GM18502 (cell line): ENCODE measurements around the gene FIBP.

Source experiments
- ATAC-seq: cut with Tn5 transposase; IDR thresholded peaks from one replicate; pipeline ENCODE4 v1.9.1; 2021; ENCODE audit warnings: mild to moderate bottlenecking; ENCODE audit not compliant: unreplicated experiment, poor library complexity

FIBP gene

GRCh38 chr11:65891219-65892136 lies 3.2 kb upstream of the FIBP start:
- ATAC-seq, result no peak

DNA sequence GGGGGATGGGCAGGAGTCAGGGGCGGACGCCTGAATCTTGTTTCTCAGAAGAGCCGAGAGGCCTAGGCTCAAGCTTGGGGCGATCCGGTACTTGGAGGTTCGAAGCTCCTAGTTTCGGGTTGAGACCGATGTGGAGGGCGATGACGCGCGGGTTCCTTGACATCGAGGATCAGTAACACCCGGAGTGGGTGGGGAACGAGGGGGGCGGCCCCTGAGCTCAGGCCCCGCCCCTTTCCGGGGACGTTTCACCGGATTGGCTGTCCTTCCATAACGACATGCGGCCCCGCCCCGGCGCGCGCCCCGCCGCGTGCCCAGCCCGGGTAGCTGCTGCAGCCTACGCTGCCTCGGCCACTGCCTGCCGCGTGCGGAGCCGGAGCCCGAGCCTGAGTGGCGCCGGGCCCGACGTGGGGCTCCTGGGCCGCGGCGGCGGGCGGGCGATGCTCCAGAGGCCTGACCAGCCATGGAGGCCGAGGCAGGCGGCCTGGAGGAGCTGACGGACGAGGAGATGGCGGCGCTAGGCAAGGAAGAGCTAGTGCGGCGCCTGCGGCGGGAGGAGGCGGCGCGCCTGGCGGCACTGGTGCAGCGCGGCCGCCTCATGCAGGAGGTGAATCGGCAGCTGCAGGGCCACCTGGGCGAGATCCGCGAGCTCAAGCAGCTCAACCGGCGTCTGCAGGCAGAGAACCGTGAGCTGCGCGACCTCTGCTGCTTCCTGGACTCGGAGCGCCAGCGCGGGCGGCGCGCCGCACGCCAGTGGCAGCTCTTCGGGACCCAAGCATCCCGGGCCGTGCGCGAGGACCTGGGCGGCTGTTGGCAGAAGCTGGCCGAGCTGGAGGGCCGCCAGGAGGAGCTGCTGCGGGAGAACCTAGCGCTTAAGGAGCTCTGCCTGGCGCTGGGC lies 2.3 kb upstream of the FIBP start, which contains the start of gene CCDC85B:
CCDC85B (plus strand) TSS at position 350 of the 895 bp plus-strand sequence; CDS start at position 461, 111 bp downstream.
- ATAC-seq, result peak; percentile 56

- peak; percentile 5 for ATAC-seq
Measured at GRCh38 chr11:65887723-65888162, 528 bp downstream of the FIBP start.

- no peak for ATAC-seq
Measured at GRCh38 chr11:65886826-65887722, 1.2 kb downstream of the FIBP start.

- ATAC-seq, result no peak
Measured at GRCh38 chr11:65885808-65886536, 2.3 kb downstream of the FIBP start.

- ATAC-seq, result no peak
Measured at GRCh38 chr11:65885231-65885630, 3.0 kb downstream of the FIBP start.

GRCh38 chr11:65884716-65885092 lies 3.6 kb downstream of the FIBP start:
- no peak for ATAC-seq

DNA sequence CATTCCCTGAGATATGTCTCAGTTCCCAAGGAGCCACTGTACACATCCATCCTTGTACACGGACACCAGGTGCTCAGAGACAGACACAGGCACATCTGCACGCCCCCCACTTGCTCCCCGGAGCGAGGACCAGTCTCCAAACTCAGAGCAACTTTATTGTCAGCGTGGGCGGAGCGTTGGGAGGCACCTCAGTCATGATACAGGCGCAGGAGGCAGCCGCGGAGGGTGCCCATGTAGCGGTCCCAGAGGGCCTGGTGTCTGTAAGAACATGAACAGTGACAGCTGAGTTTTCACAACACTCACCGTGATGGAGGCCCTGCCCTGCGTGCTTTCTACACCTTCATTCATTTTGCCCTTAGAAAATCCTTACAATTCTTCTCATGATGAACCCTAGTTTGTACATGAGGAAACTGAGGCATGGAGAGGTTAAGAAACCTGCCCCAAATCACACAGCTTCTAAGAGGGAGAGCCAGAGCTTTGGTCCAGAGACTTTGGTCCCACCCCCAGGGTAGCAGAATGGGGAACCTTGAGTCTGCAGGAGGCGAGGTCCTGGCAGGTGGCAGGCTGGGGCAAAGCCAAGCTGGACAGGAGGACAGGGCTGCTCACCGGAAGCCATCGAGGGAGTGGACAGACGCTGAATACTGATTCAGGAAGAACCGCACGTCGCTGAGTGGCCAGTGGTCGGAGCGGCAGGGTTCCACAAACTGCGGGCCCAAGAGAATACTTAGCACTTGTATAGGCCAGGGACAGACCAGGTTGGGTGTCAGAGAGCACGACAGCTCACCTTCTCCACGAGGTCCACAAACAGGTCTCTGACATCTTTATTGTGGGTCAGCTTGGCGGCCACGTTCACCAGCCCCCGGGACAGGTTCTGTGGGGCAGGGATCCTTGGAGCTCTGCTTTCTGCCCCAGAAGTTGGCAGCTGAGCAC lies 4.2 kb downstream of the FIBP start:
- no peak for ATAC-seq

- ATAC-seq, result no peak
Measured at GRCh38 chr11:65883058-65883761, 5.1 kb downstream of the FIBP start.

GRCh38 chr11:65882120-65883057 lies 5.9 kb downstream of the FIBP start:
- no peak for ATAC-seq

GRCh38 chr11:65880844-65881421 lies 7.3 kb downstream of the FIBP start:
- ATAC-seq, result no peak

GRCh38 chr11:65880027-65880426 lies 8.2 kb downstream of the FIBP start:
- ATAC-seq, result no peak

GRCh38 chr11:65879617-65880016 lies 8.7 kb downstream of the FIBP start, which contains the start of gene CTSW:
CTSW (plus strand) TSS chr11:65879837; CDS start chr11:65879855, 18 bp downstream.
- ATAC-seq, result no peak

GRCh38 chr11:65873318-65874156 lies 14.7 kb downstream of the FIBP start:
- peak; percentile 81 for ATAC-seq

GRCh38 chr11:65872586-65873317 lies 15.5 kb downstream of the FIBP start, which contains the start of gene EFEMP2:
EFEMP2 (minus strand) TSS chr11:65872800; CDS start chr11:65872354, 446 bp downstream.
- no peak for ATAC-seq
